HG03432 (cell line): ENCODE data around the gene MAEA.
"Not testable (repeated sequence)": the region's sequence is repeated elsewhere in the genome, so short reads cannot be mapped to it uniquely, and the experiment has no call there.

Experiments
- ATAC-seq: cut with Tn5 transposase; IDR thresholded peaks from one replicate; pipeline ENCODE4 v1.9.1; 2021; ENCODE audit warnings: mild to moderate bottlenecking, moderate library complexity; ENCODE audit not compliant: unreplicated experiment

Gene MAEA

GRCh38 chr4:1277667-1278665 is 11.7 kb upstream of the MAEA start:
- ATAC-seq: no peak

- no peak for ATAC-seq
Measured at GRCh38 chr4:1279253-1279652, 10.4 kb upstream of the MAEA start.

- ATAC-seq: no peak
Measured at GRCh38 chr4:1283711-1284110, 6.0 kb upstream of the MAEA start.

GRCh38 chr4:1285151-1285789 is 4.4 kb upstream of the MAEA start:
- no peak for ATAC-seq

GRCh38 chr4:1285790-1286553 is 3.7 kb upstream of the MAEA start:
- ATAC-seq: no peak

GRCh38 chr4:1288786-1289185 is 905 bp upstream of the MAEA start:
- ATAC-seq: no peak

GRCh38 chr4:1290165-1290977 is 680 bp downstream of the MAEA start:
- ATAC-seq: peak; percentile 6

- ATAC-seq: no peak
Measured at GRCh38 chr4:1291091-1291490, 1.4 kb downstream of the MAEA start.

- ATAC-seq: no peak
Measured at GRCh38 chr4:1291996-1292702, 2.5 kb downstream of the MAEA start.

GRCh38 chr4:1292703-1293011 is 3.0 kb downstream of the MAEA start:
- not testable (repeated sequence) for ATAC-seq

GRCh38 chr4:1293531-1293941 is 3.8 kb downstream of the MAEA start:
- no peak for ATAC-seq

GRCh38 chr4:1293991-1294390 is 4.3 kb downstream of the MAEA start:
- ATAC-seq: no peak

GRCh38 chr4:1294424-1294823 is 4.7 kb downstream of the MAEA start:
- no peak for ATAC-seq

GRCh38 chr4:1294891-1295290 is 5.2 kb downstream of the MAEA start:
- ATAC-seq: no peak

GRCh38 chr4:1295405-1296055 is 5.8 kb downstream of the MAEA start:
- ATAC-seq: no peak

GRCh38 chr4:1296324-1297022 is 6.8 kb downstream of the MAEA start:
- no peak for ATAC-seq

GRCh38 chr4:1297023-1297395 is 7.3 kb downstream of the MAEA start:
- ATAC-seq: no peak

GRCh38 chr4:1297456-1298325 is 8.0 kb downstream of the MAEA start:
- no peak for ATAC-seq
